Limb (tissue), 2 donors: Measurements from ENCODE around the gene CNOT2.
"Not testable (repeated sequence)": the region's sequence is repeated elsewhere in the genome, so short reads cannot be mapped to it uniquely, and the experiment has no call there.

Source experiments
- DNase-seq, 2 donors: peaks; one replicate each; pipeline ENCODE4 v3.0.0-alpha.2; 2016; ENCODE audit errors: extremely low spot score in 2 of 2

The CNOT2 gene

GRCh38 chr12:70364695-70365397 is 121.6 kb downstream of the CNOT2 start:
- DNase-seq = peak in 1 of 2 donors; percentile 25

- DNase-seq = no peak
Measured at GRCh38 chr12:70365398-70365647, 122.1 kb downstream of the CNOT2 start.

- peak; percentile 68 to 89 for DNase-seq
Measured at GRCh38 chr12:70365648-70366518, 122.7 kb downstream of the CNOT2 start, which contains the start of gene KCNMB4. Gene KCNMB4, plus strand, starts transcription at chr12:70366290. Its CDS starts 445 bp downstream, at chr12:70366735.

DNA sequence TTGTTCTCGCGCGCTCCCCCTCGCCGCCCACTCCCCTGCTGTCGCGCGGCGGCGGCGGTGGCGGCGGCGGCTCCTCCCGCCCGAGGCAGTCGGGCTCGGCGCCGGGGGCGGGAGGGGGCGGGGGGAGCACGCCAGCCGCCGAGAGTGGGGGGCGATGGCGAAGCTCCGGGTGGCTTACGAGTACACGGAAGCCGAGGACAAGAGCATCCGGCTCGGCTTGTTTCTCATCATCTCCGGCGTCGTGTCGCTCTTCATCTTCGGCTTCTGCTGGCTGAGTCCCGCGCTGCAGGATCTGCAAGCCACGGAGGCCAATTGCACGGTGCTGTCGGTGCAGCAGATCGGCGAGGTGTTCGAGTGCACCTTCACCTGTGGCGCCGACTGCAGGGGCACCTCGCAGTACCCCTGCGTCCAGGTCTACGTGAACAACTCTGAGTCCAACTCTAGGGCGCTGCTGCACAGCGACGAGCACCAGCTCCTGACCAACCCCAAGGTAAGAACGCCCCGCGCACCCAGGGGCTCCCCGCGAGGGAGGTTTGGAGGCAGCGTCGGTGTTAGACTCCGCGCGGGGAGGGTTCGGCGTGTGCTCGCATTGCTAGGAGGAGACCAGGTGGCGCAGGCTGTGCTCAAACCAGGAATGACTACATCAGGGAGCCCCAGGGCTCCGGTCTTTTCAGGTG is 123.5 kb downstream of the CNOT2 start:
- peak; percentile 30 to 77 for DNase-seq

- DNase-seq = no peak
Measured at GRCh38 chr12:70367258-70368141, 124.3 kb downstream of the CNOT2 start.

DNA sequence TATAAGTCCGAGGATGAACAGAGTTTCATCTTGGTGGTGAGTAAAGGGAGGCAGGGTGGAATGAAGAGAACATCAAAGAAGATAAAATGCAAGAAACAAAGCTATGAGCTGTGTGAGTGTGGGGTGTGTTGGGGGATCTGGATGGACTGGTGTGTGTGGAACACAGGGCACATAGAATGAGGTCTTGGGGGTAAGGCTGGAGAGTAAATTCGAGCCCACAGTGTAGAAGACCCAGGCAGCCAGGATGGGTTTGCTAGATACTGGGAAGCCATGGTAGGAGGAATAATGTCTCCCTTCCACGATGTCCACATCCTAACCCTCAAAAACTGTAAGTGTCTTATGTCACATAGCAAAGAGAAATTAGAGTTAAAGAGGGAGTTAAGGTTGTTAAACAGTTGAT is 129.6 kb downstream of the CNOT2 start:
- no peak for DNase-seq

DNA sequence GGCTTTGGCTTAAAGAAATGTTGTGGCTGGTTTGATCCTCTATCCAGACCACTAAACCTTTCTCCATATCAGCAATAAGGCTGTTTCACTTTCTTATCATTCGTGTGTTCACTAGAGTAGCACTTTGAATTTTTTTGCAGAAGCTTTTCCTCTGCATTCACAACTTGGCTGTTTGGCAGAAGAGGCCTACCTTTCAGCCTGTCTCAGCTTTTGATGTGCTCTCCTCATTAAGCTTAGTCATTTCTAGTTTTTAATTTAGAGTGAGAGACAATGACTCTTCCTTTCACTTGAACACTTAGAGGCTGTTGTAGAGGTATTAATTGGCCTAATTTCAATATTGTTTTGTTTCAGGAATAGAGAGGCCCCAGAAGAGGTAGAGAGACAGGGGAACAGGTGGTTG is 136.6 kb downstream of the CNOT2 start:
- DNase-seq = no peak

DNA sequence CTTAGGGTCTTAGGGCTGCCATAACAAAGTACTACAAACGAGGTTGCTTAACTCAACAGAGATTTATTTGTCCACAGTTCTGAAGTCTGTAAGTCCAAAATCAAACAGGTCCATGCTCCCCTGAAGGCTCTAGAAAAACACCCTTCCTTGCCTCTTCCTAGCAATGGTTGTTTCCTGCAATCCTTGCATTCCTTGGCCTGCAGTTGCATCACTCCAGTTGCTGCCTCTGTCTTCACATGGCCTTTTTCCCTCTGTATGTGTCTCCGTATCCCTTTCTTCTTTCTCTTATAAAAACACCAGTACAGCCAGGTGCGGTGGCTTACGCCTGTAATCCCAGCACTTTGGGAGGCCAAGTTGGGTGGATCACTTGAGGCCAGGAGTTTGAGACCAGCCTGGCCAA is 140.3 kb downstream of the CNOT2 start:
- DNase-seq = no peak

DNA sequence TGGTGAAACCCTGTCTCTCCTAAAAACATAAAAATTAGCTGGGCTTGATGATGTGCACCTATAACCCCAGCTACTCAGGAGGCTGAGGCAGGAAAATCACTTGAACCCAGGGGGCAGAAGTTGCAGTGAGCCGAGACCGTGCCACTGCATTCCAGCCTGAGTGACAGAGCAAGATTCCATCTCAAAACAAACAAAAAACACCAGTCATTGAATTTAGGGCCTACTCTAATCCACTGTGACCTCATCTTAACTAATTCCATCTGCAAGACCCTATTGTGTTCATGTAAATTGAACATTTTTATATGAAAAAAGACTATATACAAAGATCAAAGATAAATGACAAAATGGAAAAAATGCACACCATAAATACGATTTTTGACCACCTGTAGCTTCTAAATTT is 140.7 kb downstream of the CNOT2 start:
- DNase-seq = no peak

GRCh38 chr12:70386771-70387170 is 143.5 kb downstream of the CNOT2 start:
- no peak for DNase-seq

DNA sequence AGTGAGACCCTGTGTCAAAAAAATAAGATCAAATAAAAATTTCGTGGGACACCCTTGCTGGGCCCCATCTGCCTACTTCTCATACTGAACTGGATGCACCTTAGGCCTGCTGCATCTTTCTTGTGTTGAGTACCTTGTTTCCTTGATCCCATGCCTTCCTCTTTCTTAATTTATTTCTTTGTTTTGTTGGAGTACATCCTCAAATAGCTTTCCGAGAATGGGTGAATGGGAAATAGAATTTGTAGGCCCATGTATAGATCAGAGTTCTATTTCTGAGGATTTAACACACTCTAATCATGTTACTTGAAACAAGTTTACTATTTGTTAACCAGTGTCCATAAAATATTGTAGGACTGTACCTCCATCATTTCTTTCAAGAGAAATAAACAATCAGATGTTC is 146.4 kb downstream of the CNOT2 start:
- DNase-seq = no peak

- not testable (repeated sequence) for DNase-seq
Measured at GRCh38 chr12:70392631-70393030, 149.4 kb downstream of the CNOT2 start.

- no peak for DNase-seq
Measured at GRCh38 chr12:70393787-70394499, 150.7 kb downstream of the CNOT2 start.

GRCh38 chr12:70398002-70398401 is 154.8 kb downstream of the CNOT2 start:
- no peak for DNase-seq

GRCh38 chr12:70398862-70399261 is 155.6 kb downstream of the CNOT2 start:
- DNase-seq = no peak

GRCh38 chr12:70399311-70399710 is 156.1 kb downstream of the CNOT2 start:
- no peak for DNase-seq

- DNase-seq = no peak
Measured at GRCh38 chr12:70400124-70400523, 156.9 kb downstream of the CNOT2 start.

GRCh38 chr12:70402597-70402996 is 159.4 kb downstream of the CNOT2 start:
- no peak for DNase-seq

GRCh38 chr12:70403826-70404225 is 160.6 kb downstream of the CNOT2 start:
- no peak for DNase-seq
